HAP-1 (cell line): Measurements from ENCODE around the gene ANK2.
A peak's percentile ranks its signal among the peaks of the same experiment; 100 is the strongest.

Experiments used
- DNase-seq, 2 experiments: peaks; one replicate each; pipeline ENCODE4 v3.0.0-alpha.2; 2016 to 2020; ENCODE audit warnings: low spot score in 2 of 2
- H3K27me3 ChIP-seq: fragments of 250-450 bp; sonication (Bioruptor Pico); 2 replicates; pipeline ENCODE4 v1.5.1; 2020; ENCODE audit warnings: low read depth, mild to moderate bottlenecking, moderate library complexity
- H3K36me3 ChIP-seq: fragments of 250-450 bp; sonication (Bioruptor Pico); replicated peaks from 2 replicates; pipeline ENCODE4 v1.5.1; 2020; ENCODE audit warnings: mild to moderate bottlenecking
- H3K4me1 ChIP-seq: fragments of 250-450 bp; sonication (Bioruptor Pico); 2 replicates; pipeline ENCODE4 v1.5.1; 2020; ENCODE audit warnings: mild to moderate bottlenecking
- H3K4me3 ChIP-seq: fragments of 250-450 bp; sonication (Bioruptor Pico); 2 replicates; pipeline ENCODE4 v1.5.1; 2020; ENCODE audit warnings: mild to moderate bottlenecking, moderate library complexity
- H3K9me3 ChIP-seq: fragments of 250-450 bp; sonication (Bioruptor Pico); 2 replicates; pipeline ENCODE4 v1.5.1; 2020; ENCODE audit warnings: mild to moderate bottlenecking, moderate library complexity
- in situ Hi-C: fragments of 300-500 bp; cut with MboI; formaldehyde crosslinking; loops from 3 replicates; pipeline ENCODE4 v1.14.3; 2020; ENCODE audit warnings: low sequenced_read_pairs, inconsistent platforms, mixed read lengths

ANK2 gene

DNA sequence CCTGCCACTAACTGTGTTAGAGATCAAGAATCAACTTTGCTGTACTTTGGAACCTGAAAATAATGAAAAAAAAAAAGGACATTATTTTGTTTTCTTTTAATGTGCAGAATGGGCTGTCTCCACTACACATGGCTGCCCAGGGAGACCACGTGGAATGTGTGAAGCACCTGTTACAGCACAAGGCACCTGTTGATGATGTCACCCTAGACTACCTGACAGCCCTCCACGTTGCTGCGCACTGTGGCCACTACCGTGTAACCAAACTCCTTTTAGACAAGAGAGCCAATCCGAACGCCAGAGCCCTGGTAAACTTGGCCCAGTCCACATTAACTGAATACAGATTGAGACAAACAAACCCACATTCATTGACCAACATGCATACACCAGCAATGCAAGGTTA is 206.2 kb downstream of the ANK2 start:
- no peaks in the 10 kb centered on the region for H3K27me3 ChIP-seq
- in situ Hi-C loops: no loop called here

DNA sequence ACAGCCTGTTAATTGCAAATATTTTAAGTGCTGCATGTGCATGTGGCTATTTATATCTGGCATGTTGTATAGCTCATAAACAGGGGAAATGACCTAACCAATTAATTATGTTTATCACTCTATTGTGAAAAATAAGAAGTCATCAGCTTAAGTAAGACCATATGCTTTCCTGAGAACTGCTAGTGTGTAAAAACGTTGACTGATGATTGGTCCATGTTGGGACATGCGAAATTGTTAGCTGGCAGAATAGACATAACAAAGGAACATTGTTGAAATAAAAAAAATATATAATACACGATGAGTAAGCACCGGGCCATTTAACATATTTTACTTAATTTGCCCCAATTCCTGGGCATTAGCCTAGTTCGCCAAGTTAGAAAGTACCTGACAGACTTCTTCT is 207.5 kb downstream of the ANK2 start:
- no peaks in the 10 kb centered on the region for H3K27me3 ChIP-seq
- DNase-seq: no peak
- no peaks in the 10 kb centered on the region for H3K4me1 ChIP-seq
- no peaks in the 10 kb centered on the region for H3K9me3 ChIP-seq
- no peaks in the 10 kb centered on the region for H3K36me3 ChIP-seq
- in situ Hi-C loops: no loop called here
- no peak overlapping the region for H3K4me3 ChIP-seq

More for the DNA sequence above, 206.2 kb downstream of the ANK2 start:
- Histone ChIP-seq H3K36me3 (no peaks in the 10 kb centered on the region), H3K4me3 (no peak overlapping the region), H3K9me3 (no peaks in the 10 kb centered on the region), H3K4me1 (no peaks in the 10 kb centered on the region)
- DNase-seq: no peak

DNA sequence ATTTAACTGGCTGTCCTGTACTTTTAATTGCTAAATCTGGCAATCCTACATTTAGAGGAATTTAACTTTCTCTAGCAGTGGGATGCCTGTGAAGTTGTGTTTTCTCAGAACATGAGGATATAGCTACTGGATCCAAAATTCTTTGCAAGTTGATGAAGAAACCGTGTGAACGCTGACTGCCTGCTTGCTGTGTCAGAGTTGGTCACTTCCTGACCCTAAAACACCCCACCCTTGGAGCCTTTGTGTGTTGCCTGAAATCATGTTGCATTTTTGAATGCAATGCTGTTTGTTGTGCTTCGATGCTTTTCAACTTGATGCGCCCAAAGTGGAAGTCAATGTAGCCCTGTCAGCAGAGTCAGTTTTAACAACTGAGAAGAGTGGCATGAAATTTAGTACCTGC is 211.2 kb downstream of the ANK2 start:
- Histone ChIP-seq H3K27me3 (no peaks in the 10 kb centered on the region), H3K4me1 (no peaks in the 10 kb centered on the region), H3K4me3 (no peak overlapping the region), H3K36me3 (no peaks in the 10 kb centered on the region), H3K9me3 (no peaks in the 10 kb centered on the region)
- DNase-seq: no peak
- in situ Hi-C loops: no loop called here

DNA sequence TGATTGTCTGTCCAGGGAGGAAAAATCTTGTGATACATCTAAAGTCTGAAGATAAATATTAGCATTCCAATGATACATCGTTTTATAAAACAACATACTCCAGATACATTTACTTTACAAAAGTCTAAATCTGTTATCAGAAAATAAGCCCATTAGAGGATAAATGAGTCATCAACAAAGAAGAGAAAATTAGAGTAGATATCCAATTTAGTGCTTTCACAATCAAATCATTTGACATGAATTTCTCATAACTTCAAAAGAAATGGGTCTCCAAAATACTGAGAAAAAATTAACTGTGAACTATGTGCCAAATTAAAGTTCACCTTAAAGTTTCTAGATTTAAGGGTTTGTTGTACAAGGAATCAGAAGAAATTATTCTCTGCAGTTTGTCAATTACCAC is 213.8 kb downstream of the ANK2 start:
- Histone ChIP-seq H3K27me3 (no peaks in the 10 kb centered on the region), H3K36me3 (no peaks in the 10 kb centered on the region), H3K9me3 (no peaks in the 10 kb centered on the region), H3K4me1 (no peaks in the 10 kb centered on the region), H3K4me3 (no peak overlapping the region)
- in situ Hi-C loops: no loop called here
- no peak for DNase-seq

DNA sequence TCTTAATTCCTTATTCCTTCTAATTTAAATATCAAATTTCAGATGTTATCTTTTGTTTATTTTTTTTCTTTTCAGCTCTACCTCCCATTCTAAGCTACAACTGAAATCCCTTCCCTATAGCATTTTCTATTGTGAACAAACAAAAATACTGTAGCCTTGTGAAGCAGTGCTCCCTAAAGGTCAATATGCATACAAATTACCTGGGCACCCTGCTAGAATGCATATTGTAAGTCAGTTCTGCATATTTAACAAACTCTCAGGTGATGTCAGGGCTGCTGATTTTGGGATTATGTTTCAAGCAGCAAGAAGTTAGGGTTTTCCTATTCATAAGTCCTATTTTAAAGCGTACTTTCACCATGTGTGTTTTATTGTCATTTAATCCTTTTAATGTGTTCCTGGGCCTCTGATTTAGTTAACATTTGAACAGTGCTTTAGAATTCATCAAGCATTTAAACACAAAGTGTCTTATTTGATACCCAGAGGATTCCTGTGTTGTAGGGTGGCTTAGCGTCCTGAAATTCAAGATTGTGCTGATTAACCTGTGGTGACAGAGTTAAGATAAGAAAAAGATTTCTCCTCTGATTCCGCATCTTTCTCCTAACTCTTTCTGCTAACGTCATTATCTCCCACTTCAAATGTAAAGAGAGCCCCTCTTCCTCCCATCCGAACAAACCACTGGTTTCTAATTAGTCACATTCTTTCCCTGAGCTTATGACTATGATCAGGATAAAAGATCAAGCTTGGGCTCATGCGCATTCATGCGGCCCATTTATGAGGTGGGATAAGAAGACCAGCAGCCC is 221.3 kb downstream of the ANK2 start:
- Histone ChIP-seq H3K4me1 (peaks cover 16% of the 10 kb centered on the region), H3K9me3 (no peaks in the 10 kb centered on the region), H3K27me3 (no peaks in the 10 kb centered on the region), H3K36me3 (no peaks in the 10 kb centered on the region), H3K4me3 (no peak overlapping the region)
- DNase-seq: peak; percentile 50 to 95
- in situ Hi-C loops: no loop called here

DNA sequence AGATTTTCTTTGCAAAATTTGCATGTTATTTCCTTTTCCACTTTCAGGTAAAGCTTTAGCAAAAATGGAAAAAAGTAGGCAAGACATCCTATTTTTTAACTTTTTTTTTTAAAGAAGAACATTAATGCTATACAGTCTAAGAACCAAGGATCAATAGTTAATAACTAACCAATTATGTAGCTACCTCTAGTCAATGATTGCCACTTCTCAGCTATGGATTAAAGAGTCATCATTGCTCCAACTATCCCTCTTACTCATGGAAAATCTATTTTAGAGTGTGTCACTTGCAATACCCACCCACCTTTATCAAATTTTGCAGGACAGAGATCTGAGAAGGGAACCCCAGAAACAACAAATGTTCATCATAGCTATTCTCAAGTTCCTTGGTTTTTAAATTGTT is 223.1 kb downstream of the ANK2 start:
- Histone ChIP-seq H3K4me1 (peaks cover 16% of the 10 kb centered on the region), H3K9me3 (no peaks in the 10 kb centered on the region), H3K4me3 (no peak overlapping the region), H3K27me3 (no peaks in the 10 kb centered on the region), H3K36me3 (no peaks in the 10 kb centered on the region)
- in situ Hi-C loops: no loop called here
- DNase-seq: no peak

DNA sequence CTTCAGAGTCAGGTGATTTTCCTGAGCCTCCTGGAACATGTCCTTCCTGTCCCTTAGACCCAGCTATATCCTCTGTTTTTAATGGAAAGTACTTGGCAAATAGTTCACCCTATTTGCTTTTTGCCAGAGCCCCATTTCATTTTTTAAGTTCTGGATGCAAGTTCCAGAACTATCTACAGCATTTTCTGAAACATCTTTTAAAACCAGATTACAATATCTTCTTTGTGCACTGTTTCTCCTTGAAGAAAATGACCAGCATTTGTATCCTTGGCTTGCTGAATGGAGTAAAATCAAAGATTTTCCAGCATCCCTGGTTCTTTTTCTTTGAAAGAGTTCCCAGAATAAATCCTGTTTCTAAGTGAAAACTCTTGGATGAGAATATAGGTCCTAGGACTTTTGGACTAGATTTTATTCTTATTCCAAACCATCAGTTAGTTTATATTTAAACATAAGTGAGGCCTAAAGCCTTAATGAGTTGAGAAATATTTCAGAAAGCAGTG is 224.3 kb downstream of the ANK2 start:
- Histone ChIP-seq H3K36me3 (no peaks in the 10 kb centered on the region), H3K4me3 (no peak overlapping the region), H3K4me1 (peaks cover 16% of the 10 kb centered on the region), H3K27me3 (no peaks in the 10 kb centered on the region), H3K9me3 (no peaks in the 10 kb centered on the region)
- in situ Hi-C loops: no loop called here
- no peak for DNase-seq

DNA sequence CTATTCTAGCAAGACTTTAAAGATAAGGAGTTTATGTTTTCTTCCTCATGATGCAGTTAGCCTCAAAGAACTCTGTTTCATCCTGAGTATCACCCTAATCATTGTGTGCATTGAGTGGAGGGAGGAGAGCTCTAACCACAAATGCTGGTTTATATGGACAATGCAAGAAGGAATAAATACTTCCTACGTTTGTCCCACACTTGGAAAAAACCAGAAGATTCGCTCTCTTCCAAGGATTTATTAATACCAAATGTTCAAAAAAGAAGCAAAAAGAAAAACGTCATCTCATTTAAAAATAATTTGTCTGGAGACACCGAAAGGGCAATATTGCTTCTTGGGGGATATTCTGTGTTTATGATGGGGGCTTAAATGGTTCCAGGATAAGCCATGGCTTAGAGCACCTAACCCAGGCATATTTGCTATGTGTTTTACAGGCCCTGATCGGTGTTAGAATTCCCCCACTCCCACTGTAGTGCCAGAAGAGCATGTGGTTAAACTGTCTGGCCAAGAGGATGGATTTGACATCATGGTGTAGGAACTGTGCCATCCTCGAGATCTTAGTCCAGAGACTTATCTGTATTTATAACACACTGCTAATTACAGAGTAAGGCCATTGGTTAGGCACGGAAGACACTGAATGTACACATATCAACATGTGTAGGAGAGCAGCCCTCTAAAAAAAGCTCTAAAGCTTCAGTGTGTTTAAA is 227.2 kb downstream of the ANK2 start:
- DNase-seq: no peak
- Histone ChIP-seq H3K9me3 (no peaks in the 10 kb centered on the region), H3K27me3 (no peaks in the 10 kb centered on the region), H3K4me3 (no peak overlapping the region), H3K4me1 (no peaks in the 10 kb centered on the region; the same call in 1 of the 2 replicates), H3K36me3 (no peaks in the 10 kb centered on the region)
- in situ Hi-C loops: no loop called here

DNA sequence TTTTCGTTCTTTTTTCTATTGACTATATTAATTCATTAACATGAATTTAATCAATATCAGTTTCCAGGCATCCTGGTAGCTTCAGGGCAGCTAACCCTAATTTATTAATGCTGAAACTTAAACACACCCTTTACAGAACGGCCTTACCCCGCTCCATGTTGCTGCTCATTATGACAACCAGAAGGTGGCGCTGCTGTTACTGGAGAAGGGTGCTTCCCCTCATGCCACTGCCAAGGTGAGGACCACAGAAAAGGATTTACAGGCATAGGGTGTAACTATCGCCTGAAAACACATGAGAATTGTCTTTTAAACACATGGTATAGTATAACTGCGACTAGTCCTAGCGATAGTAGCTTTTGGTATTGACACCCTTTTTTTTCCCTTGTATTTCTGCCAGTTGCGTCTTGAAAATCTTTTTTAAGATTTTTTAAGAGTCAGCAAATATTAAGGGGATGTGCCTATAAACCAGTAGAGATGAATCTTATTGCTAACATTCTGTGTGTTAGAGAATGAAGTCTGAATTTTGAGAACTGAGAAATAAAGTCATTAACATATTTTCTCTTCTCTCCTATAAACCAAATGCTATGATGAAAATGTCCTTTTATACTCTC is 229.0 kb downstream of the ANK2 start:
- peak; percentile 66 to 88 for DNase-seq
- in situ Hi-C loops: no loop called here
- Histone ChIP-seq H3K4me3 (no peak overlapping the region), H3K36me3 (no peaks in the 10 kb centered on the region), H3K4me1 (no peaks in the 10 kb centered on the region), H3K9me3 (no peaks in the 10 kb centered on the region), H3K27me3 (no peaks in the 10 kb centered on the region)

DNA sequence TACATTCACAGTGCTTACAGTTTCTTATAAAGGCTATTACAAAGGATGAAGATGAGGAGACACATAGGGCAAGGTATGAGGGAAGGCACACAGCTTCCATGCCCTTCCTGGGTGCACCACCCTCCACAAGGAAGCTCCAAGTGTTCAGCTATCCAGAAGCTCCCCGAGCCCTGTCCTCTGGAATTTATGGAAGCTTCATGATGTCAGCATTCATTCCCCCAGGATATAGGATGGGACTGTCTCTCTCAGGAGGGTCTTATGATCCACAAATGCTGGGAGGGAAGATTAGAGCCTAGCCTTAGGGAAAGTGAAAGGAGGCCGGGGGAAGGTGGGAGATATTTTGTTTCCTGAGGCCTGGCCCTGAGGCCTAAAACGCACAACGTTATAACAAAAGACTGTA is 236.0 kb downstream of the ANK2 start:
- Histone ChIP-seq H3K27me3 (no peaks in the 10 kb centered on the region), H3K4me1 (peaks cover under 1% of the 10 kb centered on the region; the same call in 1 of the 2 replicates), H3K9me3 (no peaks in the 10 kb centered on the region), H3K36me3 (no peaks in the 10 kb centered on the region), H3K4me3 (no peak overlapping the region)
- in situ Hi-C loops: no loop called here
- no peak for DNase-seq

DNA sequence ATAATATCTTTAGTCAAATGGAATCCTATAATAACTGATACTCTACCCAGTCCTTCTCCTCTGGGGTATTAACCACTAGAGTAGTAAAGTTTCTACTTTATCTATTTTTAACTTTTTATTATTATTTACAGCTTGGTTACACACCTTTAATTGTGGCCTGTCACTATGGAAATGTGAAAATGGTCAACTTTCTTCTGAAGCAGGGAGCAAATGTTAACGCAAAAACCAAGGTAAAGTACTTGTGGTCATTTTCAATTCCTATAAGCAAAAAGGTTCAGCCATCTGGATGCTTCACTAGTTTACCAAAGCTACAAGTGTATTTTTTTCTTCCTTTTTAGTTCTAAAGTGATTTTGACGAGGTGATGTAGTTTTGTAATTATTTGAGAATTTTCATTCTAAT is 238.8 kb downstream of the ANK2 start:
- no peak for DNase-seq
- Histone ChIP-seq H3K36me3 (no peaks in the 10 kb centered on the region), H3K9me3 (no peaks in the 10 kb centered on the region), H3K4me3 (no peak overlapping the region), H3K27me3 (no peaks in the 10 kb centered on the region), H3K4me1 (peaks cover 16% of the 10 kb centered on the region)
- in situ Hi-C loops: no loop called here

DNA sequence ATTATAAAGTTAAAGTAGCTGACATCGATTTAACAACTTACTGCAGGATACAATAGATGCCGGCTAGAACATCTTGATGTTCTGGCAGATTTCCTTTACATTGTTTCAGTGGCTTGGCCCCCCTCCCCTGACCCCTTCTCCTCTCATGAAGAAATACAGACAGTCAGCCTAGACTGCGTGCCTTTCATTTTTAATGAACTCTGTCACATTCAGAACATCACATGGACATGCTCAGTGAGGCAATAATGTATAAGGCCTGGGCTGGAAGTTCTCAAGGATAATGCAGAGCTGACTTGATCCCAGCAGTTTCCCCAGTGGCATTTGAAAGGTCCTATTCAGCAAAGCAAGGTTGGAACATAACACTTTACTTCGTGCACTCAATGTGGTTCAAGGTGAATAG is 239.2 kb downstream of the ANK2 start:
- Histone ChIP-seq H3K4me3 (no peak overlapping the region), H3K27me3 (no peaks in the 10 kb centered on the region), H3K9me3 (no peaks in the 10 kb centered on the region), H3K36me3 (no peaks in the 10 kb centered on the region; the same call in 1 of the 2 replicates), H3K4me1 (peaks cover 18% of the 10 kb centered on the region)
- no peak for DNase-seq
- in situ Hi-C loops: no loop called here

DNA sequence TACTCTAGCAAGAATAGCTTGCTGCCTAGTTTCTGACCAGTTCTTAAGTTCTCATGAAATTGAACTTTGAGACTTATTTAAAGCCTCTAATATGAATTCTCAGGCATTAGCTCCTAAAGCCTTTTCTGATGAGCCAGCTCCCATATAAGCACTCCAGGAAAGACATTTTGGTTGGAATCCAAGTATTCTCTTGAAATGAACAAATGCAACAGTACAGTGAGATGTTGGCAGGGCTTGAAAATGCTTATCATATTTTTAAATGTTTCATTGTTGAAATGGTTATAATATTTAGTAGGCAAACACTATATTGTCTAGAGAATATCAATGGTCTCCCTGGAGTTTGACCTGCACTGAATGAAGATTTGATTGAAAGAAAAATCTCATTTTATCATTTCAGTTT is 240.3 kb downstream of the ANK2 start:
- DNase-seq: no peak
- H3K36me3 ChIP-seq: no peaks in the 10 kb centered on the region; the same call in 1 of the 2 replicates
- in situ Hi-C loops: no loop called here
- H3K27me3 ChIP-seq: no peaks in the 10 kb centered on the region
- H3K9me3 ChIP-seq: no peaks in the 10 kb centered on the region
- no peak overlapping the region for H3K4me3 ChIP-seq
- peaks cover 18% of the 10 kb centered on the region for H3K4me1 ChIP-seq

DNA sequence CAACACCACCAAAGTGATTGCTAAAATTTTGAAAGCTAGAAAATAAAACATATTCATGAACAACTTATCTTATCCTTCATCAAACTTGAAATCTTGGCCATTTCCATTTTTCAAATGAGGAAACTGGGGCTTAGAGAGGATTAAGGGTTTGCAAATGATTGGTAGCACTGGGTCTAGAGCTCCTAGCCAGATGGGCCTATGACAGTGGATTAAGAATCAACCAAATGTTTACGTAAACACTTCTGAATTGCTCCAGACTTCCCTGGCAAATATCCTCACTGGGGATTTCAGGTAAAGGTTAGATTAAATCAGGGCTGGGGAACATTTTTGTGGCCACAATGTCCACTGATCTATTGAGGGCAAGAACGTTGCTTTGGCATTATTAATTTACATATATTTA is 241.2 kb downstream of the ANK2 start:
- no peaks in the 10 kb centered on the region for H3K9me3 ChIP-seq
- no peaks in the 10 kb centered on the region; the same call in 1 of the 2 replicates for H3K36me3 ChIP-seq
- in situ Hi-C loops: no loop called here
- H3K4me1 ChIP-seq: peaks cover 18% of the 10 kb centered on the region
- no peak for DNase-seq
- no peak overlapping the region for H3K4me3 ChIP-seq
- no peaks in the 10 kb centered on the region for H3K27me3 ChIP-seq
